Stimulated activated naive CD8-positive, alpha-beta T cell treated with anti-CD3 and anti-CD28 coated beads, Interleukin-15, amount 100 ng/mL, for 72 hours (primary cell): ENCODE measurements around the gene NLN.
"Not testable (repeated sequence)": the region's sequence is repeated elsewhere in the genome, so short reads cannot be mapped to it uniquely, and the experiment has no call there.

ENCODE experiments used
- ATAC-seq: fragments of 150-1000 bp; cut with Tn5 transposase; 2 replicates; pipeline ENCODE4 v1.10.0; 2021; ENCODE audit warnings: mild to moderate bottlenecking, moderate library complexity
- DNase-seq, 2 donors: peaks; one replicate each; pipeline ENCODE4 v3.0.0; 2021 to 2022
- H3K27ac Mint-ChIP-seq, 2 donors: one replicate each; pipeline ENCODE4 v1.8.0; 2022; ENCODE audit warnings: mild to moderate bottlenecking in 2 of 2, mixed read lengths in 2 of 2, moderate library complexity in 2 of 2
- H3K27me3 Mint-ChIP-seq: one replicate; pipeline ENCODE4 v1.8.0; 2022; ENCODE audit warnings: mixed read lengths
- H3K4me1 Mint-ChIP-seq: one replicate; pipeline ENCODE4 v1.8.0; 2022; ENCODE audit warnings: mild to moderate bottlenecking, mixed read lengths
- H3K4me3 Mint-ChIP-seq, 2 donors: one replicate each; pipeline ENCODE4 v1.8.0; 2022; ENCODE audit warnings: mild to moderate bottlenecking in 2 of 2, mixed read lengths in 2 of 2, moderate library complexity in 1 of 2
- H3K9me3 Mint-ChIP-seq, 2 donors: one replicate each; pipeline ENCODE4 v1.8.0; 2022; ENCODE audit warnings: mixed read lengths in 2 of 2

Gene NLN

GRCh38 chr5:65721720-65722574 is at the start of gene NLN, which contains the start of gene SGTB:
Gene NLN, plus strand, starts transcription at chr5:65722205. Its CDS starts 169 bp downstream, at chr5:65722374.
Gene SGTB, minus strand, starts transcription at chr5:65722109. Its CDS starts 1,302 bp downstream, at chr5:65720807.
- DNase-seq (peak; percentile 84 to 85), ATAC-seq (peak; percentile 95)
- peak within 1 kb of the TSS; percentile 88 to 97 for H3K4me3 Mint-ChIP-seq
- H3K4me1 Mint-ChIP-seq, result peaks cover 17% of the 10 kb centered on the region
- H3K27me3 Mint-ChIP-seq, result no peaks in the 10 kb centered on the region
- peak within 1 kb of the TSS; percentile 94 to 98 for H3K27ac Mint-ChIP-seq
- no peaks in the 10 kb centered on the region for H3K9me3 Mint-ChIP-seq

GRCh38 chr5:65672796-65673195 is 49.2 kb upstream of the NLN start:
- peaks cover 37% of the 10 kb centered on the region for H3K4me1 Mint-ChIP-seq
- no peaks in the 10 kb centered on the region for H3K27me3 Mint-ChIP-seq
- H3K9me3 Mint-ChIP-seq, result no peaks in the 10 kb centered on the region
- H3K27ac Mint-ChIP-seq, result no peak overlapping the region
- no peak for ATAC-seq
- no peak for DNase-seq
- no peak overlapping the region for H3K4me3 Mint-ChIP-seq

GRCh38 chr5:65674749-65675148 is 47.3 kb upstream of the NLN start:
- H3K4me1 Mint-ChIP-seq, result peaks cover 46% of the 10 kb centered on the region
- no peaks in the 10 kb centered on the region for H3K27me3 Mint-ChIP-seq
- no peak for ATAC-seq
- H3K27ac Mint-ChIP-seq, result no peak overlapping the region
- no peaks in the 10 kb centered on the region for H3K9me3 Mint-ChIP-seq
- H3K4me3 Mint-ChIP-seq, result no peak overlapping the region
- DNase-seq, result no peak

GRCh38 chr5:65676056-65676455 is 45.9 kb upstream of the NLN start:
- peaks cover 46% of the 10 kb centered on the region for H3K4me1 Mint-ChIP-seq

GRCh38 chr5:65682148-65682547 is 39.9 kb upstream of the NLN start:
- no peaks in the 10 kb centered on the region for H3K9me3 Mint-ChIP-seq
- H3K4me3 Mint-ChIP-seq, result no peak overlapping the region
- DNase-seq (no peak), ATAC-seq (no peak)
- peaks cover 22% of the 10 kb centered on the region for H3K4me1 Mint-ChIP-seq
- H3K27ac Mint-ChIP-seq, result no peak overlapping the region
- H3K27me3 Mint-ChIP-seq, result no peaks in the 10 kb centered on the region

More at GRCh38 chr5:65676056-65676455, 45.9 kb upstream of the NLN start:
- peak overlapping the region in 1 of 2 donors; percentile 83 for H3K27ac Mint-ChIP-seq
- DNase-seq, H3K9me3 Mint-ChIP-seq, H3K27me3 Mint-ChIP-seq, ATAC-seq: not testable (repeated sequence)
- peak overlapping the region in 1 of 2 donors; percentile 18 for H3K4me3 Mint-ChIP-seq

GRCh38 chr5:65693121-65693520 is 28.9 kb upstream of the NLN start:
- Mint-ChIP-seq H3K27me3 (no peaks in the 10 kb centered on the region), H3K27ac (no peak overlapping the region), H3K4me1 (peaks cover 1% of the 10 kb centered on the region), H3K4me3 (no peak overlapping the region), H3K9me3 (no peaks in the 10 kb centered on the region)
- no peak for ATAC-seq
- no peak for DNase-seq

GRCh38 chr5:65695162-65695755 is 26.7 kb upstream of the NLN start:
- Mint-ChIP-seq H3K4me1 (peaks cover 7% of the 10 kb centered on the region), H3K27ac (no peak overlapping the region), H3K27me3 (no peaks in the 10 kb centered on the region), H3K9me3 (no peaks in the 10 kb centered on the region), H3K4me3 (no peak overlapping the region)
- DNase-seq, result no peak
- no peak for ATAC-seq

- Mint-ChIP-seq H3K9me3 (no peaks in the 10 kb centered on the region), H3K27ac (no peak overlapping the region), H3K27me3 (no peaks in the 10 kb centered on the region), H3K4me1 (peaks cover 7% of the 10 kb centered on the region), H3K4me3 (no peak overlapping the region)
- ATAC-seq (no peak), DNase-seq (no peak)
Measured at GRCh38 chr5:65695896-65696295, 26.1 kb upstream of the NLN start.

- Mint-ChIP-seq H3K27me3 (no peaks in the 10 kb centered on the region), H3K4me1 (peaks cover 7% of the 10 kb centered on the region), H3K27ac (no peak overlapping the region), H3K4me3 (no peak overlapping the region), H3K9me3 (no peaks in the 10 kb centered on the region)
- no peak for ATAC-seq
- no peak for DNase-seq
Measured at GRCh38 chr5:65696892-65697291, 25.1 kb upstream of the NLN start.

GRCh38 chr5:65699338-65699737 is 22.7 kb upstream of the NLN start:
- Mint-ChIP-seq H3K4me3 (no peak overlapping the region), H3K27ac (no peak overlapping the region), H3K27me3 (no peaks in the 10 kb centered on the region), H3K4me1 (peaks cover 7% of the 10 kb centered on the region), H3K9me3 (no peaks in the 10 kb centered on the region)
- no peak for DNase-seq
- no peak for ATAC-seq

GRCh38 chr5:65702036-65702435 is 20.0 kb upstream of the NLN start:
- Mint-ChIP-seq H3K27ac (no peak overlapping the region), H3K4me1 (peaks cover 7% of the 10 kb centered on the region), H3K9me3 (no peaks in the 10 kb centered on the region), H3K4me3 (no peak overlapping the region), H3K27me3 (no peaks in the 10 kb centered on the region)
- DNase-seq, result no peak
- no peak for ATAC-seq

- H3K4me1 Mint-ChIP-seq, result no peaks in the 10 kb centered on the region
Measured at GRCh38 chr5:65704621-65705239, 17.3 kb upstream of the NLN start.

GRCh38 chr5:65707663-65708062 is 14.3 kb upstream of the NLN start:
- no peak for ATAC-seq
- Mint-ChIP-seq H3K4me1 (peaks cover 8% of the 10 kb centered on the region), H3K27ac (no peak overlapping the region), H3K27me3 (no peaks in the 10 kb centered on the region), H3K4me3 (no peak overlapping the region), H3K9me3 (no peaks in the 10 kb centered on the region)
- DNase-seq, result no peak

More at GRCh38 chr5:65704621-65705239, 17.3 kb upstream of the NLN start:
- Mint-ChIP-seq H3K27me3 (no peaks in the 10 kb centered on the region), H3K27ac (peak overlapping the region in 1 of 2 donors; percentile 2), H3K4me3 (no peak overlapping the region), H3K9me3 (no peaks in the 10 kb centered on the region)
- DNase-seq, result no peak
- no peak for ATAC-seq

- Mint-ChIP-seq H3K27me3 (no peaks in the 10 kb centered on the region), H3K4me1 (peaks cover 11% of the 10 kb centered on the region), H3K27ac (no peak overlapping the region), H3K9me3 (no peaks in the 10 kb centered on the region), H3K4me3 (no peak overlapping the region)
- DNase-seq (no peak), ATAC-seq (no peak)
Measured at GRCh38 chr5:65708145-65708544, 13.9 kb upstream of the NLN start.

- Mint-ChIP-seq H3K27ac (peak overlapping the region; percentile 28 to 49), H3K27me3 (no peaks in the 10 kb centered on the region), H3K4me3 (peak overlapping the region; percentile 79 to 90), H3K4me1 (peaks cover 9% of the 10 kb centered on the region), H3K9me3 (no peaks in the 10 kb centered on the region)
- DNase-seq, result no peak
- no peak for ATAC-seq
Measured at GRCh38 chr5:65718576-65719310, 3.3 kb upstream of the NLN start.
